ENCODE results near the gene TCP11. TPM values are rescaled to one million over a fixed set of nuclear protein-coding genes. Genes with fewer than 3 reads are reported as not detected.

The TCP11 gene
- total RNA-seq, 3 donors from 2014 or later, result 0.32 to 0.66 TPM; not detected in 1

DNA sequence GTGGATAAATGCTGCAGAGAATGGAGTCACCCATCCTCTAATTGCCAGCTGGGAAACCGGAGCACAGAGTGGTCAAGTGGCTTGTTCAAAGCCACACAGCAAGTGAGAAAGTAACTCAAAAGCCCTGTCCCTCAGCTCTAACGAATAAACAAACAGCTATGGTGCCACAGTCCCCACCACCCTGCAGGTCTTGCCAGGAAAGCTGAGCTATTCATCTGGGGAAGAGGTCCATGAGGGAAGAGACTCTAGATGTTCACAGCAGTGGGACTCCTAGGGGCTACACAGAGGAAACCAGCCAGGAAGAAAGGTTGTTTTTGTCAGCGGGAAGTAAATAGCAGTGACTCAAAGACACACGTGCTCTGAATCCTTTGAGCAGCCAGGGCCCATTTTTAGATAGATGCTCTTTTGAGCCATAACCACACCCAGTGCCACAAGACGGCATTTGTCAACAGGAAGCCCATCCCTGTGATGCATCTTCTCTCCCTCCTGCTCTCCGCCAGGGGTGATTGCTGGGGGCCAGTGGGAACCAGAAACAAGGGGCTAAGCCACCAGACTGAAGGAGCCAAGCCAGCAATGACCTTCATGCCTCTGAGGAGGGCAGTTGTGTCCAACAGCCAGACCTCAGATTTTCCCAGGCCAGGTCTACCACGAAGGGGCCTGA is 32.4 kb upstream of the TCP11 start:
- Histone ChIP-seq H3K9me3 (no peaks in the 10 kb centered on the region), H3K4me3 (no peak overlapping the region), H3K4me1 (no peaks in the 10 kb centered on the region), H3K27me3 (no peaks in the 10 kb centered on the region), H3K36me3 (no peaks in the 10 kb centered on the region), H3K27ac (no peak overlapping the region)
- TF ChIP-seq POLR2A (IDR thresholded peaks at IDR 0.05) (no peak), POLR2AphosphoS5 (IDR thresholded peaks at IDR 0.05) (no peak)
- TF ChIP-seq, protein P1, sequence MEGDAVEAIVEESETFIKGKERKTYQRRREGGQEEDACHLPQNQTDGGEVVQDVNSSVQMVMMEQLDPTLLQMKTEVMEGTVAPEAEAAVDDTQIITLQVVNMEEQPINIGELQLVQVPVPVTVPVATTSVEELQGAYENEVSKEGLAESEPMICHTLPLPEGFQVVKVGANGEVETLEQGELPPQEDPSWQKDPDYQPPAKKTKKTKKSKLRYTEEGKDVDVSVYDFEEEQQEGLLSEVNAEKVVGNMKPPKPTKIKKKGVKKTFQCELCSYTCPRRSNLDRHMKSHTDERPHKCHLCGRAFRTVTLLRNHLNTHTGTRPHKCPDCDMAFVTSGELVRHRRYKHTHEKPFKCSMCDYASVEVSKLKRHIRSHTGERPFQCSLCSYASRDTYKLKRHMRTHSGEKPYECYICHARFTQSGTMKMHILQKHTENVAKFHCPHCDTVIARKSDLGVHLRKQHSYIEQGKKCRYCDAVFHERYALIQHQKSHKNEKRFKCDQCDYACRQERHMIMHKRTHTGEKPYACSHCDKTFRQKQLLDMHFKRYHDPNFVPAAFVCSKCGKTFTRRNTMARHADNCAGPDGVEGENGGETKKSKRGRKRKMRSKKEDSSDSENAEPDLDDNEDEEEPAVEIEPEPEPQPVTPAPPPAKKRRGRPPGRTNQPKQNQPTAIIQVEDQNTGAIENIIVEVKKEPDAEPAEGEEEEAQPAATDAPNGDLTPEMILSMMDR (IDR thresholded peaks at IDR 0.05), result no peak
- DNase-seq (ENCODE audit: low spot score in 2 of 2), result no peak
- intact Hi-C loops (cut with DNase I; ENCODE audit: low total_unique reads), result no loop called here

DNA sequence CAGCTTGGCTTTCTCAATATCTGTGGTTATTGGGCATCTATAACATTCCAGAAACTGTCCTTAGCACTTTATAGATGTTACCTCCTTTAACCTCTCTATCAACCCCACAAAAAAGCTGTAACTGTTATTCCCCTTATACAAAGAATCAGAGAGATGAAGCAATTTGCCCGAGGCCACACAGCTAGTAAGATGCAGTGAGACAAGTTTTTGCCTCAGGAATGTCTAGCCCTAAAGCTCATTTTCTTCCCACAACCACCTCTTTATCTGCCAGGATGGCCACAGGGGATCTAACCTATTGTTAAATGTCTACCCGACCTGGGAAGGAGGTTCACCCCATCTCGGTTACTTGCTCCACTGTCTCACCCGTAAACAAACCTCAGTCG is 31.9 kb upstream of the TCP11 start:
- no peak for DNase-seq (ENCODE audit: low spot score in 2 of 2)
- no peaks in the 10 kb centered on the region for H3K4me1 ChIP-seq
- TF ChIP-seq POLR2A (IDR thresholded peaks at IDR 0.05) (no peak), POLR2AphosphoS5 (IDR thresholded peaks at IDR 0.05) (no peak)
- TF ChIP-seq, protein P1 (IDR thresholded peaks at IDR 0.05), result no peak
- no peaks in the 10 kb centered on the region for H3K27me3 ChIP-seq
- intact Hi-C loops (cut with DNase I; ENCODE audit: low total_unique reads), result no loop called here
- no peak overlapping the region for H3K4me3 ChIP-seq
- no peak overlapping the region for H3K27ac ChIP-seq
- no peaks in the 10 kb centered on the region for H3K9me3 ChIP-seq
- no peaks in the 10 kb centered on the region for H3K36me3 ChIP-seq

DNA sequence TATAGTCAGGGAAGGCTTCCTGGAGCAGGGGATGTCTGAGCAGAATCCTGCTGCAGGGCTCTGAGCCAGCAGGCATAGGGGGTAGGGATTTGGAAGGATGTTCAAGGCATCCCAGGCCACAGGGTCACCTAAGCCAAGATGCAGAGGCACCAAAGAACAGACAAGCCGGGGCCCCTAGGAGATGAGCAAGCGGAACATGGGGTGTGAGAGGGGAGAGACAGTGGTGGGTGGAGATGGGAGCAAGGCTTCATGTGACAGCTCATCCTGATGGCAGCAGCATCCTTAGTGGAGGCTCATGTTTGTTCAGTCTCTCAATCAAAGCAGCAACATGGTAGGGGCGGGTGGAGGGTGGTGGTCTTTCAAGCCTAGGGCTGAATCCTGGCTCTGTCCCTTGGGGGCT is 29.8 kb upstream of the TCP11 start:
- Histone ChIP-seq H3K4me1 (no peaks in the 10 kb centered on the region), H3K27me3 (no peaks in the 10 kb centered on the region), H3K36me3 (no peaks in the 10 kb centered on the region), H3K4me3 (no peak overlapping the region), H3K27ac (no peak overlapping the region), H3K9me3 (no peaks in the 10 kb centered on the region)
- TF ChIP-seq, protein P1 (IDR thresholded peaks at IDR 0.05), result no peak
- TF ChIP-seq POLR2AphosphoS5 (IDR thresholded peaks at IDR 0.05) (no peak), POLR2A (IDR thresholded peaks at IDR 0.05) (no peak)
- no peak for DNase-seq (ENCODE audit: low spot score in 2 of 2)
- intact Hi-C loops (cut with DNase I; ENCODE audit: low total_unique reads), result no loop called here

DNA sequence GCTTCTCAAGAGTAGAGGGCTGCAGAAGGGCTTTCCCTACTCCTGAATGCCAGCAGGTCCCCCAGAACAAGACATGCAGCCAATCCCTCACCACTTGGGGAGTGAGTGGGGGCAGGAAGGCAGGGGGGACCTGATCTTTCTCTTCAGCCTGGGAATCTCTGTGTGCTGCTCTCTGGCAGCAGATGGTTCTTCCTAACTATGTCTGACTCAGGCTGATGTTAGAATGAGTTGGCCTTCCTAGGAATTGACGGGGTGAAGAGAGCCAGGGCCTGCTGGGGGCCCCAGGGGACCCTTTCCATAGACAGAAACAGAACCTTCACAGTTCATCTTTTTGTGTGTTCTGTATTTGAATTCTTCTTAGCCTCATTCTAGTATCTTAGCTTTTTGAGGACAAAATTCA is 29.0 kb upstream of the TCP11 start:
- Histone ChIP-seq H3K4me1 (no peaks in the 10 kb centered on the region), H3K36me3 (no peaks in the 10 kb centered on the region), H3K27ac (no peak overlapping the region), H3K9me3 (no peaks in the 10 kb centered on the region), H3K4me3 (no peak overlapping the region), H3K27me3 (no peaks in the 10 kb centered on the region)
- TF ChIP-seq POLR2AphosphoS5 (IDR thresholded peaks at IDR 0.05), result no peak
- DNase-seq (ENCODE audit: low spot score in 2 of 2), result no peak
- intact Hi-C loops (cut with DNase I; ENCODE audit: low total_unique reads), result no loop called here

DNA sequence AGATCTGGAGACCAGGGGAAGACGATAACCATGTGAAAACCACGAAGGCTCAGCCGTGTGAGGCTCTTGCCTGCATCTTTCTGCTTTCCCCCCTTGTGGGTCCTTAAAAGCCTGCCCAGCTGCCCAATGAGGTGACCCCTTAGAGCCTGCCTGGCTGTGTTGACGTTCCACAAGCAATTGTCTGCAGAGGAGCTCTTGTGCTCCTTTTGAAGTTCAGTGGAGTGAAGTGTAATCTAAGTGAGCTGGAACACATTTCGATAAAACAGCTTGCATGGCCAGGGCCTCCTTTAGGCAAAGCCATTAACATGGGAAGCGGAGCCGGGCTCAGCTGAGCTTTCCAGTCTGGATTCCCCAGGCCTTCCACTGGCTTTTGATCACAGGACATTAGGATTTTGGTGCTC is 27.3 kb upstream of the TCP11 start:
- no peaks in the 10 kb centered on the region for H3K9me3 ChIP-seq
- no peak overlapping the region for H3K4me3 ChIP-seq
- no peaks in the 10 kb centered on the region for H3K36me3 ChIP-seq
- TF ChIP-seq, protein P1 (IDR thresholded peaks at IDR 0.05), result no peak
- no peak for TF ChIP-seq POLR2AphosphoS5 (IDR thresholded peaks at IDR 0.05)
- no peak for TF ChIP-seq POLR2A (IDR thresholded peaks at IDR 0.05)
- H3K27ac ChIP-seq, result no peak overlapping the region
- DNase-seq (ENCODE audit: low spot score in 2 of 2), result no peak
- no peaks in the 10 kb centered on the region for H3K4me1 ChIP-seq
- intact Hi-C loops (cut with DNase I; ENCODE audit: low total_unique reads), result no loop called here
- H3K27me3 ChIP-seq, result no peaks in the 10 kb centered on the region

DNA sequence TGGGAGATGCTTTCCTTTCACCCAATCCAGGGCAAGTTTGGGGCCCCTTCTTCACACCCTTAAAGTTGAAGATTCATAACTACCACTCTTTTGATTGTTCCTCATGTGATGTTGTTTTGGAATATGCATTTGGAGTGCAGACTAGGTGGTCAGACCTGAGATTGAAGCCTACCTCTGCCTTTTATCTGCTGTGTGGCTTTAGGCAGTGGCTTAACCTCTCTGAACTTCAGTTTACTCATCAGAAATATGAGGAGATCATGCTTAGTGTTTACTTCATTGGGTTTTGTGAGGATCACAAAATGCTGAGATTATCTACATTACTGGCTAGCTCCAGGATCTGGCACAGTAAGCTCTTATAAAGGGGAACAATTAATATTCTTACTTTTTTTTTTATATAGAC is 26.4 kb upstream of the TCP11 start:
- no peak for DNase-seq (ENCODE audit: low spot score in 2 of 2)
- H3K36me3 ChIP-seq, result no peaks in the 10 kb centered on the region
- TF ChIP-seq POLR2A (IDR thresholded peaks at IDR 0.05), result no peak
- no peak for TF ChIP-seq POLR2AphosphoS5 (IDR thresholded peaks at IDR 0.05)
- TF ChIP-seq, protein P1 (IDR thresholded peaks at IDR 0.05), result no peak
- no peaks in the 10 kb centered on the region for H3K9me3 ChIP-seq
- H3K4me3 ChIP-seq, result no peak overlapping the region
- H3K27ac ChIP-seq, result no peak overlapping the region
- H3K27me3 ChIP-seq, result no peaks in the 10 kb centered on the region
- no peaks in the 10 kb centered on the region for H3K4me1 ChIP-seq
- intact Hi-C loops (cut with DNase I; ENCODE audit: low total_unique reads), result no loop called here
